HL-60 (cell line): Measurements from ENCODE around the gene EFCAB14.

Experiments used
- DNase-seq, 2 experiments: peaks; one replicate each; pipeline ENCODE4 v3.0.0-alpha.2; 2010 to 2020; ENCODE audit warnings: low read depth in 1 of 2, low spot score in 1 of 2
- H3K27ac ChIP-seq: fragments of 250-450 bp; sonication (Bioruptor Pico); replicated peaks from 2 replicates; pipeline ENCODE4 v1.5.1; 2020; ENCODE audit warnings: mild to moderate bottlenecking, moderate library complexity
- H3K27me3 ChIP-seq: fragments of 250-450 bp; sonication (Bioruptor Pico); 2 replicates; pipeline ENCODE4 v1.5.1; 2021; ENCODE audit warnings: mild to moderate bottlenecking, moderate library complexity; ENCODE audit not compliant: insufficient read depth, poor library complexity, severe bottlenecking
- H3K4me3 ChIP-seq: replicated peaks from 2 replicates; pipeline ENCODE4 v1.5.1; 2011; ENCODE audit warnings: mild to moderate bottlenecking, control low read depth, low read length; ENCODE audit not compliant: insufficient read depth
- CTCF ChIP-seq: IDR thresholded peaks from one replicate; pipeline ENCODE4 v1.5.1; 2011; ENCODE audit warnings: low read length, control low read depth, inconsistent platforms; ENCODE audit not compliant: insufficient read depth
- GABPA ChIP-seq: IDR thresholded peaks from 2 replicates; pipeline ENCODE4 v1.6.1; 2012; ENCODE audit warnings: low read depth
- POLR2AphosphoS5 ChIP-seq: IDR thresholded peaks from 2 replicates; pipeline ENCODE4 v1.6.1; 2012; ENCODE audit warnings: low read depth
- REST ChIP-seq: IDR thresholded peaks from 2 replicates; pipeline ENCODE4 v1.6.1; 2012; ENCODE audit warnings: low read depth; ENCODE audit not compliant: insufficient replicate concordance
- SPI1 ChIP-seq: IDR thresholded peaks from 2 replicates; pipeline ENCODE4 v1.6.1; 2012; ENCODE audit warnings: low read depth, mild to moderate bottlenecking, borderline replicate concordance

The EFCAB14 gene

DNA sequence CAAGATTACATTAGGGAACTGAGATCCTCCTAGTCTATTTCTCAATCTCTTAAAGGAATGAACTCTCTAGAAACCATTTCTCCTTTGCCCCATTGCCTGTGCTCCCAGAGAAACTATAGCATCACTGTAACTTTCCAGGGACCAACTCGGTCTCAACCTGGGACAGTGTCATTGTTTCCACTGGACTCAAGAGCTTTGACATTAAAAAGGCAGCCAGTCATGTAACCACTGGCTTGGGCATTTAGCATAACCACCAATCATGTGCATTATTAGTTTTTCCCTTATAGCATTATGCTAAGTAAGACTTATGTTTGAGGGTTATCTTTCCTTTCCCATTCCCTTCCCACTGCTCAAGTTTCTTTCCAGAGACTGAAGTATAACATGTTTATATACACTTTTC, 29.0 kb downstream of the EFCAB14 start:
- Histone ChIP-seq H3K27me3 (no peaks in the 10 kb centered on the region), H3K4me3 (no peak overlapping the region), H3K27ac (no peak overlapping the region)
- no peak for DNase-seq
- TF ChIP-seq POLR2AphosphoS5 (no peak), SPI1 (no peak), GABPA (no peak), CTCF (no peak), REST (no peak)

- Histone ChIP-seq H3K27me3 (no peaks in the 10 kb centered on the region), H3K4me3 (no peak overlapping the region), H3K27ac (no peak overlapping the region)
- no peak for DNase-seq
- TF ChIP-seq CTCF (no peak), POLR2AphosphoS5 (no peak), REST (no peak), SPI1 (no peak), GABPA (no peak)
Measured at GRCh38 chr1:46689356-46689755, 29.6 kb downstream of the EFCAB14 start.

GRCh38 chr1:46687921-46688509, 30.9 kb downstream of the EFCAB14 start:
- DNase-seq = no peak
- Histone ChIP-seq H3K27ac (no peak overlapping the region), H3K4me3 (no peak overlapping the region), H3K27me3 (no peaks in the 10 kb centered on the region)
- TF ChIP-seq REST (no peak), SPI1 (no peak), POLR2AphosphoS5 (no peak), CTCF (no peak), GABPA (no peak)
